GM18870 (cell line): Measurements from ENCODE around the gene PHF19.

Experiments used
- ATAC-seq: cut with Tn5 transposase; IDR thresholded peaks from one replicate; pipeline ENCODE4 v1.9.1; 2021; ENCODE audit warnings: moderate library complexity; ENCODE audit not compliant: unreplicated experiment

PHF19 gene

GRCh38 chr9:120892748-120893610 is 16.0 kb upstream of the PHF19 start:
- peak; percentile 71 for ATAC-seq

DNA sequence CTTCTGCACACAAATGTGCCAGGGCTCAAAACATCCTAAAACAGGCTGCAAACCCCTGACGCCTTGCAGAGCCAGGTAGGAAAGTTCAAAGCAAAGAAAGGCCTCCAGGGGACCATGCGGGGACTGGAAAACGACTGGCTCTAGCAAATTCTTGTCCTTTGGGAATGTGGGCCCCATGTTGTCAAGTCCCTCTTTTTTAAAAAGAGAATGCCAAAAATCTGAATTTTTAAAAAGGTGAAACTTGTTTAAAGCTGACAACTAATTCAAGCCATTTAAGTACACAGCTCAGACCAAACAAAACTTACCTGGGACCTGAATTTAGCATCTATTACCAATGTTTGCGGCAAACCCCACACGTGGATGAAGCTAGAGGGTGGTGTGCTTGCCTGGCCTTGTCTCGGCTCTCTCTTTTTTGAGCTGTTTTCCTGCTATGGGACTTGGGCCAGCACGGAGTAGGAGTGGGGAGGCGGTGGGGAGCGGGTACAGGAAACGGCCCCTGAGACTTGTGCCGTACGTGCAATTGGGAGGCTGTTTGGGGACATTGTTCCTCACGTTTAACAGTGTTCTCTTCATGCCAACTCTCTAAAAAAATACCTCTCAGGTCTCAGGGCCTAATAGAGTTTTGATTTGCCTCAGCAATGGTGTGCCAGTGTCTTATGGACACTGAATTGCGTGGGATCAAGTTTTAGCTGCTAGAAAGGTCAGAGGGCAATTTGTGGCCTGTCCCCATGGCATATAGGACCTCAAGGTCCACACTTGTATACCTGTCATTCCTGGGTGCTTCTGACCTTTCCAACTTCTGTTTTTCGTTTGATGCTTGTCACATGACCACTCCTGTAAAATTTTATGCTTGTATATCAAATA is 15.1 kb upstream of the PHF19 start:
- peak; percentile 41 for ATAC-seq

DNA sequence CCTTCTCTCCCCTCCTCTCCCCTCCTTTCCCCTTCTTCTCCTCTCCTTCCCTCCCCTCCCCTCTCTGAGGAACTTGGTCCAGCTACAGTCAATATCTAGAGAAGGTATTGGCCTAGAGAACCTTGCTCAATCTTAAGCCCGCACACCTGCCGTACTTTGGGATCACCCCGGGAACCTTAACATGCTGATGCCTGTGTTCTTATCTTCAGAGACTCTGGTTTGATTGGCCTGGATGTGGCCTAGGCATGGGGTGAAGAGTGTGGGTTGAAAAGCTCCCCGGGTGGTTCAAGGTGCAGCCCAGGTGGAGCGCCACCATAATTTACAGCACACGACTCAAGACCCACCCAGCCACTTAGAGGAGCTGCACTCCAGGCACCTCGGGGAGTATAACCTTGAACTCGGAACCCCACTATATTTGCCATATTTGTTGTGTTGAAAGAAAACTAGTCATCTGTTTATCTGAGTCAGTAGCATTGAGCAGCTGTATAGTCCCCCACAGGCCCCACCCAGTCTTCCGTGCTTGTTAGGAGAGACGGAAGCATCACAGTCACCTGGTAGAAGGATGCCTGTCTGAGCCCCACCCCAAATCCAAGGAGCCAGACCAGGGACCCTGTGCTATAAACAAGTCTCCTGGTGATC is 14.4 kb upstream of the PHF19 start:
- ATAC-seq = no peak

GRCh38 chr9:120890320-120891244 is 13.6 kb upstream of the PHF19 start:
- ATAC-seq = no peak

- ATAC-seq = no peak
Measured at GRCh38 chr9:120889606-120890271, 12.8 kb upstream of the PHF19 start.

DNA sequence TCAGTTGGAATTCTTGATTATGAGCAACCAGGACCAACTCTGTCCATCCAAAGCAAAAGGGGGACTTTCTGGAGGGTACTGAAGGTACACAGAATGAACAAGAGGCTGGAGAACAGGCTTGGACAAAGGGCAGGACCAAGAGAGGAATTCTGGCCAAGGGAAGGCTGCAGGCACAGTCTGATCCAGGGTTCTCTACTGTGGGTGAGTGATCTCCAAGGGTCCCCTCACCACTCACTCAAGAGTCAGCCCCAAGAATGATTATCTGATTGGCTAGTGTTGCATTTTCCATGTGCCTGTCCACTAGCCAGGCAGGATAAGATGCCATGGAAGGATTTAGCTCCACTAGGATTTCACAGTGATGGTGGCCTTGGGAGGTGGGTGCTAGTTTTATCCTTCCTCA is 11.6 kb upstream of the PHF19 start:
- no peak for ATAC-seq

DNA sequence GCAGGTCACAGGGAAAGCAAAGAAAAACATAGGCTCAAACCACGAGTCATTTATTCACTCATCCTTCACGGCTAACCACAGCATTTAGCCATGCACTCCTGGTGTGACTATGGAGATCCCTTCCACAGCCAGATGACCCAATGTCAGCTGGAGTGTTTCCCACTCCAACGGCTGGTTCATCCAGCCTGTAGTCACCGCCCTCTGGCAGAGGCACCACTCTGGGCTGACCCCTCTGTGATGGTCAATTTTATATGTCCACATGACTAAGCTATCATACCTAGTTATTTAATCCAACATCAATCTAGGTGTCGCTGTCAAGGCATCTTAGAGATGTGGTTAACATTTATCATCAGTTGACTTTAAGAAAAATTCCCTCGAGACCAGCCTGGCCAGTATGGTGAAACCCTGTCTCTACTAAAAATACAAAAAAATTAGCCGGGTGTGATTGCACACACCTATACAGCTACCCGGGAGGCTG is 9.5 kb upstream of the PHF19 start:
- no peak for ATAC-seq

DNA sequence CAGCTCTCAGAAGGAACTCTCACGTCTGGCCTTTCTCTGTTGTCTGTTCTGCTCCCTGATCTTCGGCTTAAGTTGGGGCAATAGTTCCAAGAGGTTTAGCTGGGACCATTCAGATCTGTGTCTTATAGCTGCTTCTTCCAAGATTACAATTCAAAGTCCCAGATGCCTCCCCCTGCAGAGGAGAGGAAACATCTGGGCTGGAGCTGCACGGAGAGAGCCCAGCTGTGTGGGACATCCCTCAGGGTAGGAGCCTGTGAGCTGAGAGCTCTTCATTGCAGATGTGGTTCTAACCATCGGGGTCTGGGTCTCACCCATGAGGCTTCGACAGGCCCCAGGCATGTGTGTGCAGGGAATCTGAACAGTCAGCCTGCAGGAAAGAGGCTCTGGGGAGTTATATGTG is 9.0 kb upstream of the PHF19 start:
- no peak for ATAC-seq

GRCh38 chr9:120885457-120885856 is 8.5 kb upstream of the PHF19 start:
- no peak for ATAC-seq

- ATAC-seq = no peak
Measured at GRCh38 chr9:120883608-120883996, 6.6 kb upstream of the PHF19 start.

DNA sequence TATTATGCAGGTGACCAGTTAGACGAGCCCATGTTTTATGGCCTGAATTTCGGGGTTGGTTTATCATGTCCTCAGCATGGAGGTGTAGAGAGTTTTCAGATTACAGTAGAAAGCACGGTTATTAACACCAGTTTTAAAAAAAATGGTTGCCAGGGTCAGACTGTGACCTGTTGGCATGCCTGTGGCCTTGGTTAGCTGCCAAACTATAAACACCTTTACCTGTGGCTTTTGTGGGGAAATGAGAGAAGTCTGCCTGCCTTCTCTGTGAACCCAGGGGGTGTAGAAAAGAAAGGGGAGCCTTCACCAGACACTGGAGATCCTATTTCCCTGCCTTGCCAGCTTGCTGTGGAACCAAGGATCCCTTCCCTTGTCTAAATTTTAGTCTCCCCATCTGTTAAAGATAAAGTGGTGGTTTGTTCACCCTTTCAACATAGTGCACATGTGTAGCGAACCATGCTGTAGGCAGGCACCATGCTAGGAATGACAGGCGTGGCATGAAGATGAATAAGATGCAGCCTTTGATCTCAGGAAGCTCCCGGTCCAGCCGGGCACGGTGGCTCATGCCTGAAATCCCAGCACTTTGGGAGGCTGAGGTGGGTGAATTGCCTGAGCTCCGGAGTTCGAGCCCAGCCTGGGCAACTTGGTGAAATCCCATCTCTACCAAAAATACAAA is 6.1 kb upstream of the PHF19 start:
- no peak for ATAC-seq

GRCh38 chr9:120879446-120879845 is 2.5 kb upstream of the PHF19 start:
- no peak for ATAC-seq

- ATAC-seq = no peak
Measured at GRCh38 chr9:120878188-120879130, 1.5 kb upstream of the PHF19 start.

- no peak for ATAC-seq
Measured at GRCh38 chr9:120877276-120878034, 467 bp upstream of the PHF19 start.

DNA sequence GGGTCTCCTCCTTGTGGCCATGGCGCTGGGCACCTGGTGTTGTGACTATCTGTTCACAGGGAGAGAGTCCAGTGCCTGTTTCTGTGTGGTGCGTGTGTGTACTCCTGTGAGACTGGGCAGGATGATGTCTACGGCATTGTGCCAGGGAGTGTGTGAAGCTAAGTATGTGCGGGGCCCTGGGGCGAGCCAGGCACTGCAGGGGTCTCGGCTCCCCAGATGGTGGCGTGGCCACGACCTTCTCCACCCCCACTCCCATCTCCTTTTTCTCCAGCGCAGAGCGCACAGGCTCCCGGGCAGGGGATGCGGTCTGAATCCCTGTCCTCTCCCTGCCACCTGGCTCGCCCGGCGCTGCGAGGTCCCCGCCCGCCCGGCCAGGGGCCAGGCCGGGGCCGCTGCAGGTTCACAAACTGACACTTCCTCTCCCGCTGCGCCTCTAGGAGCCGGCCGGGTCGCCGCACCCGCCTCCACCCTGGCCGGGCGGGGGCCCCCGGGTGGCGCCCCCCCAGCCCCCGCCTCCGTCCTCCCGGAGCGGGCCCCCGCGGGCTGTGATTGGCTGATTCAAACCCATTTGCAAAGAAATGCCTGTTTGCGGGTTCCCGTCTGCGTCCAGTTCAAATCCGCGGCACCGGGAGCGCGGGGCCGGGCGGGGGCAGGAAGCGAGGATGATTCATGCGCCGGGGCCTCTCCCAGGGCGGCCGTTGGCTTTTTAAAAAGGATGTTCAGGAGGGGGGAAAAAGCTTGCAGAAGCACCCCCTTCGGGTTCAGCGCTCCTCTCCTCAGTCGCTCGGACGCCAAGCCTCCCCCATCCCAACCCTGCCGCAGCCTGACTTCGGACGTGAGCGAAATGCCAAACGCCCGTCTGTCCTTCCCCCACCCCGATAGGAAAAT is 790 bp downstream of the PHF19 start:
- ATAC-seq = peak; percentile 43

GRCh38 chr9:120875643-120875953 is 1.4 kb downstream of the PHF19 start:
- ATAC-seq = no peak

DNA sequence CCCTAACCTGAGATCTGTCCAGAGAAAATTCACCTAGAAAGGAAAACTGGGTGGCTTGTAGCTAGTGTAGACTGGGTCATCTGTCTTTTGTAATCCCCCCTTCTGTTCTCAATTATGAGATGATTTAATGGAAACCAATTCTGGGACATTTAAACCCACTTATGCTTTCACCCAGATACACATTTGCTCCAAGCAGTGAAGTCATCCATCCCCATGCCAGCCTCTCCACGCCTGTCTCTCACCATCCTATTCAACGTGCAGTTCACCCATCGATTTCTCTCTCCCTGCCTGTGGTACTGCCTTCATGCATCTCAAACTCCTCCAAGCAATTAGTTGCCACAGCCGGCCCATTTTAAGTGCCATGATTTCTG is 1.8 kb downstream of the PHF19 start:
- no peak for ATAC-seq
